ENCODE results near the gene CAPN15. TPM values are rescaled to one million over a fixed set of nuclear protein-coding genes. Genes with fewer than 3 reads are reported as not detected.

The CAPN15 gene
- total RNA-seq, 1 donor from 2014 or later = 38.7 TPM

- H3K36me3 ChIP-seq (ENCODE audit: insufficient read depth, low read length) = no peaks in the 10 kb centered on the region
- DNase-seq (ENCODE audit: low read depth) (peak; percentile 66), FAIRE-seq (no peak)
- no peak overlapping the region for H2AFZ ChIP-seq (ENCODE audit: low read depth, low read length)
- H3K27me3 Mint-ChIP-seq (ENCODE audit: low read depth, unreplicated experiment) = no peaks in the 10 kb centered on the region
- H4K20me1 ChIP-seq (ENCODE audit: insufficient read depth, low read length) = peaks cover 94% of the 10 kb centered on the region
- peaks cover 2% of the 10 kb centered on the region for H3K36me3 Mint-ChIP-seq (ENCODE audit: low read depth, unreplicated experiment)
- H3K9me3 ChIP-seq (ENCODE audit: insufficient read depth, low read depth, low read length) = no peaks in the 10 kb centered on the region
- peak overlapping the region; percentile 57 for H3K9ac ChIP-seq (ENCODE audit: low read length)
- TF ChIP-seq EZH2 (IDR thresholded peaks at IDR 0.05; ENCODE audit: insufficient read depth, low read length) = no peak
- TF ChIP-seq, protein P1, sequence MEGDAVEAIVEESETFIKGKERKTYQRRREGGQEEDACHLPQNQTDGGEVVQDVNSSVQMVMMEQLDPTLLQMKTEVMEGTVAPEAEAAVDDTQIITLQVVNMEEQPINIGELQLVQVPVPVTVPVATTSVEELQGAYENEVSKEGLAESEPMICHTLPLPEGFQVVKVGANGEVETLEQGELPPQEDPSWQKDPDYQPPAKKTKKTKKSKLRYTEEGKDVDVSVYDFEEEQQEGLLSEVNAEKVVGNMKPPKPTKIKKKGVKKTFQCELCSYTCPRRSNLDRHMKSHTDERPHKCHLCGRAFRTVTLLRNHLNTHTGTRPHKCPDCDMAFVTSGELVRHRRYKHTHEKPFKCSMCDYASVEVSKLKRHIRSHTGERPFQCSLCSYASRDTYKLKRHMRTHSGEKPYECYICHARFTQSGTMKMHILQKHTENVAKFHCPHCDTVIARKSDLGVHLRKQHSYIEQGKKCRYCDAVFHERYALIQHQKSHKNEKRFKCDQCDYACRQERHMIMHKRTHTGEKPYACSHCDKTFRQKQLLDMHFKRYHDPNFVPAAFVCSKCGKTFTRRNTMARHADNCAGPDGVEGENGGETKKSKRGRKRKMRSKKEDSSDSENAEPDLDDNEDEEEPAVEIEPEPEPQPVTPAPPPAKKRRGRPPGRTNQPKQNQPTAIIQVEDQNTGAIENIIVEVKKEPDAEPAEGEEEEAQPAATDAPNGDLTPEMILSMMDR (IDR thresholded peaks at IDR 0.05; ENCODE audit: insufficient read depth, low read depth, low read length) = no peak
- H3K79me2 ChIP-seq (ENCODE audit: insufficient read depth, low read length) = peaks cover 95% of the 10 kb centered on the region
- H3K4me3 Mint-ChIP-seq (ENCODE audit: unreplicated experiment) = no peak overlapping the region
- H3K4me3 ChIP-seq (ENCODE audit: insufficient read depth, low read depth, low read length) = no peak overlapping the region
- H3K27ac Mint-ChIP-seq (ENCODE audit: unreplicated experiment) = no peak overlapping the region
- no peaks in the 10 kb centered on the region for H3K27me3 ChIP-seq (ENCODE audit: insufficient read depth, low read length)
- no peaks in the 10 kb centered on the region for H3K9me3 Mint-ChIP-seq (ENCODE audit: unreplicated experiment)
- peaks cover 27% of the 10 kb centered on the region for H3K4me1 ChIP-seq (ENCODE audit: insufficient read depth, low read length)
- no peaks in the 10 kb centered on the region for H3K4me1 Mint-ChIP-seq (ENCODE audit: low read depth, unreplicated experiment)
- peak overlapping the region; percentile 66 for H3K27ac ChIP-seq (ENCODE audit: low read depth, low read length)
- H3K4me2 ChIP-seq (ENCODE audit: low read length) = peak overlapping the region; percentile 68
Measured at GRCh38 chr16:539901-540530, 12.5 kb downstream of the CAPN15 start.

GRCh38 chr16:540645-541340 lies 13.3 kb downstream of the CAPN15 start:
- Histone ChIP-seq H3K9me3 (ENCODE audit: insufficient read depth, low read depth, low read length) (no peaks in the 10 kb centered on the region), H3K27me3 (ENCODE audit: insufficient read depth, low read length) (no peaks in the 10 kb centered on the region), H3K36me3 (ENCODE audit: insufficient read depth, low read length) (no peaks in the 10 kb centered on the region), H3K4me2 (ENCODE audit: low read length) (peak overlapping the region; percentile 68), H3K4me1 (ENCODE audit: insufficient read depth, low read length) (peaks cover 19% of the 10 kb centered on the region), H4K20me1 (ENCODE audit: insufficient read depth, low read length) (peaks cover 94% of the 10 kb centered on the region), H2AFZ (ENCODE audit: low read depth, low read length) (no peak overlapping the region), H3K79me2 (ENCODE audit: insufficient read depth, low read length) (peaks cover 95% of the 10 kb centered on the region), H3K27ac (ENCODE audit: low read depth, low read length) (no peak overlapping the region), H3K4me3 (ENCODE audit: insufficient read depth, low read depth, low read length) (no peak overlapping the region), H3K9ac (ENCODE audit: low read length) (peak overlapping the region; percentile 22)
- H3K27me3 Mint-ChIP-seq (ENCODE audit: low read depth, unreplicated experiment) = no peaks in the 10 kb centered on the region
- no peak overlapping the region for H3K4me3 Mint-ChIP-seq (ENCODE audit: unreplicated experiment)
- no peaks in the 10 kb centered on the region for H3K9me3 Mint-ChIP-seq (ENCODE audit: unreplicated experiment)
- FAIRE-seq = no peak
- DNase-seq (ENCODE audit: low read depth) = no peak
- H3K4me1 Mint-ChIP-seq (ENCODE audit: low read depth, unreplicated experiment) = no peaks in the 10 kb centered on the region
- peaks cover 2% of the 10 kb centered on the region for H3K36me3 Mint-ChIP-seq (ENCODE audit: low read depth, unreplicated experiment)
- TF ChIP-seq, protein P1 (IDR thresholded peaks at IDR 0.05; ENCODE audit: insufficient read depth, low read depth, low read length) = no peak
- no peak for TF ChIP-seq EZH2 (IDR thresholded peaks at IDR 0.05; ENCODE audit: insufficient read depth, low read length)
- H3K27ac Mint-ChIP-seq (ENCODE audit: unreplicated experiment) = no peak overlapping the region
